Renal cortical epithelial cell (primary cell): ENCODE measurements around the gene TXNDC5. TPM values are rescaled to one million over a fixed set of nuclear protein-coding genes. Genes with fewer than 3 reads are reported as not detected.
A peak's percentile ranks its signal among the peaks of the same experiment; 100 is the strongest.
"Not testable (repeated sequence)": the region's sequence is repeated elsewhere in the genome, so short reads cannot be mapped to it uniquely, and the experiment has no call there.

Experiments
- DNase-seq: peaks from one replicate; pipeline ENCODE4 v3.0.0-alpha.2; 2011; ENCODE audit warnings: low read depth
- total RNA-seq: library from RNA; depleted of rRNA; stranded (reverse); fragments of >200 nt; gene quantifications from 2 replicates; pipeline ENCODE4 v1.2.3, GENCODE V29; 2014

The TXNDC5 gene
- total RNA-seq, 1 donor from 2014 or later = 301 TPM

- no peak for DNase-seq
These were observed 15.5 kb downstream of the TXNDC5 start for GRCh38 chr6:7895125-7895423.

- DNase-seq = no peak
These were observed 16.1 kb downstream of the TXNDC5 start for GRCh38 chr6:7894262-7895124.

GRCh38 chr6:7893342-7893741, 17.2 kb downstream of the TXNDC5 start:
- no peak for DNase-seq

GRCh38 chr6:7892367-7892766, 18.2 kb downstream of the TXNDC5 start:
- DNase-seq = not testable (repeated sequence)

- no peak for DNase-seq
These were observed 19.3 kb downstream of the TXNDC5 start for GRCh38 chr6:7891078-7891872.

- DNase-seq = no peak
These were observed 21.8 kb downstream of the TXNDC5 start for GRCh38 chr6:7888587-7889357.

GRCh38 chr6:7887278-7887991, 23.2 kb downstream of the TXNDC5 start:
- no peak for DNase-seq

GRCh38 chr6:7886132-7886531, 24.5 kb downstream of the TXNDC5 start:
- DNase-seq = no peak

GRCh38 chr6:7883381-7883780, 27.2 kb downstream of the TXNDC5 start:
- no peak for DNase-seq

GRCh38 chr6:7882505-7883257, 27.9 kb downstream of the TXNDC5 start:
- DNase-seq = peak; percentile 78

GRCh38 chr6:7881765-7882500, 28.7 kb downstream of the TXNDC5 start:
- DNase-seq = peak; percentile 71

- DNase-seq = no peak
These were observed 29.9 kb downstream of the TXNDC5 start for GRCh38 chr6:7880718-7881107.

GRCh38 chr6:7879980-7880717, 30.4 kb downstream of the TXNDC5 start:
- no peak for DNase-seq

GRCh38 chr6:7879579-7879978, 31.0 kb downstream of the TXNDC5 start:
- no peak for DNase-seq

- DNase-seq = no peak
These were observed 31.5 kb downstream of the TXNDC5 start for GRCh38 chr6:7879043-7879442.

GRCh38 chr6:7878401-7878964, 32.1 kb downstream of the TXNDC5 start:
- DNase-seq = no peak

- no peak for DNase-seq
These were observed 41.7 kb downstream of the TXNDC5 start for GRCh38 chr6:7868926-7869325.

GRCh38 chr6:7866526-7866925, 44.1 kb downstream of the TXNDC5 start:
- DNase-seq = no peak

- no peak for DNase-seq
These were observed 44.8 kb downstream of the TXNDC5 start for GRCh38 chr6:7865781-7866180.
